Lung (tissue), 12 donors: ENCODE results near the gene PDGFD. TPM values are rescaled to one million over a fixed set of nuclear protein-coding genes. Genes with fewer than 3 reads are reported as not detected.

Experiments
- ATAC-seq: fragments of 200-7000 bp; cut with Tn5 transposase; one replicate; pipeline ENCODE4 v1.9.1; 2020; ENCODE audit warnings: moderate number of reproducible peaks; ENCODE audit not compliant: insufficient read depth, low FRiP score
- DNase-seq, 3 donors: peaks; one replicate each; pipeline ENCODE4 v3.0.0-alpha.2; 2013 to 2017
- H3K27ac ChIP-seq, 2 donors: one replicate each; pipeline ENCODE4 v1.5.1; 2013; ENCODE audit warnings: mild to moderate bottlenecking in 2 of 2, moderate library complexity in 2 of 2, control low read depth in 1 of 2, inconsistent platforms in 1 of 2, low read depth in 1 of 2, low read length in 1 of 2
- H3K27me3 ChIP-seq, 3 donors: one replicate each; pipeline ENCODE4 v1.5.1; 2013; ENCODE audit warnings: low read length in 2 of 3; ENCODE audit not compliant: control insufficient read depth in 3 of 3, insufficient read depth in 3 of 3
- H3K36me3 ChIP-seq, 4 donors: one replicate each; pipeline ENCODE4 v1.5.1; 2013; ENCODE audit warnings: low read length in 4 of 4, mild to moderate bottlenecking in 1 of 4, moderate library complexity in 1 of 4; ENCODE audit not compliant: control insufficient read depth in 4 of 4, insufficient read depth in 4 of 4
- H3K4me1 ChIP-seq, 5 donors: one replicate each; pipeline ENCODE4 v1.5.1; 2013; ENCODE audit warnings: low read length in 5 of 5, mild to moderate bottlenecking in 2 of 5, moderate library complexity in 1 of 5; ENCODE audit not compliant: control insufficient read depth in 5 of 5, insufficient read depth in 5 of 5
- H3K4me3 ChIP-seq: one replicate; pipeline ENCODE4 v1.5.1; 2013; ENCODE audit warnings: mild to moderate bottlenecking, control low read depth, moderate library complexity
- H3K9ac ChIP-seq, 2 donors: one replicate each; pipeline ENCODE4 v1.5.1; 2013; ENCODE audit warnings: low read length in 2 of 2, control low read depth in 1 of 2; ENCODE audit not compliant: insufficient read depth in 1 of 2
- H3K9me3 ChIP-seq, 4 donors: one replicate each; pipeline ENCODE4 v1.5.1; 2013; ENCODE audit warnings: low read length in 3 of 4, mild to moderate bottlenecking in 1 of 4, moderate library complexity in 1 of 4; ENCODE audit not compliant: control insufficient read depth in 4 of 4, insufficient read depth in 3 of 4
- WGBS, 2 donors: extraction: QIAGEN DNeasy Blood & Tissue Kit; methylation state at CpG; one replicate each; pipeline ENCODE4 v1.1.7; 2013; 5-methylcytosine and 5-hydroxymethylcytosine counted together
- polyA plus RNA-seq, 2 donors: library from polyadenylated mRNA; stranded (reverse); fragments of 200-250 nt; gene quantifications; one replicate each; pipeline ENCODE4 v1.2.1, GENCODE V29; 2013
- total RNA-seq, 2 donors: library from RNA; depleted of rRNA in 1 of 2; stranded (reverse); fragments of >200 nt in 1 of 2; gene quantifications; one replicate each; pipeline ENCODE4 v1.2.1, GENCODE V29; 2014 to 2021
- TF ChIP-seq, protein P1 (sequence below): IDR thresholded peaks from 2 replicates; pipeline ENCODE4 v1.5.1; 2012; ENCODE audit warnings: mild to moderate bottlenecking; ENCODE audit errors: control extremely low read depth, extremely low read depth
- donor health status: control.
- donor health status: control.
- donor health status: Bipolar disorder and iron deficiency.
- donor health status: healthy.
- donor health status: DM: yes; HTN: yes; CAD: no.

PDGFD gene
- total and polyA plus RNA-seq, 4 donors = 0.71 to 10.6 (median 1.4) TPM

- 89 to 90% methylated on average over 2 of the region's 2 CpGs for WGBS, 2 donors
- ATAC-seq = no peak
Observed at GRCh38 chr11:104113541-104113940, 50.4 kb downstream of the PDGFD start.

GRCh38 chr11:104106136-104106754, 57.7 kb downstream of the PDGFD start:
- Histone ChIP-seq H3K27me3 (no peaks in the 10 kb centered on the region), H3K27ac (no peak overlapping the region), H3K36me3 (no peaks in the 10 kb centered on the region), H3K4me1 (peaks cover 0 to 10% (median 0%) of the 10 kb centered on the region in 5 donors), H3K4me3 (no peak overlapping the region), H3K9me3 (peaks cover 0 to 2% (median 0%) of the 10 kb centered on the region in 4 donors), H3K9ac (no peak overlapping the region)
- ATAC-seq = no peak
- 84 to 87% methylated on average over 5 of the region's 5 CpGs for WGBS, 2 donors
- DNase-seq = no peak
- TF ChIP-seq, protein P1, sequence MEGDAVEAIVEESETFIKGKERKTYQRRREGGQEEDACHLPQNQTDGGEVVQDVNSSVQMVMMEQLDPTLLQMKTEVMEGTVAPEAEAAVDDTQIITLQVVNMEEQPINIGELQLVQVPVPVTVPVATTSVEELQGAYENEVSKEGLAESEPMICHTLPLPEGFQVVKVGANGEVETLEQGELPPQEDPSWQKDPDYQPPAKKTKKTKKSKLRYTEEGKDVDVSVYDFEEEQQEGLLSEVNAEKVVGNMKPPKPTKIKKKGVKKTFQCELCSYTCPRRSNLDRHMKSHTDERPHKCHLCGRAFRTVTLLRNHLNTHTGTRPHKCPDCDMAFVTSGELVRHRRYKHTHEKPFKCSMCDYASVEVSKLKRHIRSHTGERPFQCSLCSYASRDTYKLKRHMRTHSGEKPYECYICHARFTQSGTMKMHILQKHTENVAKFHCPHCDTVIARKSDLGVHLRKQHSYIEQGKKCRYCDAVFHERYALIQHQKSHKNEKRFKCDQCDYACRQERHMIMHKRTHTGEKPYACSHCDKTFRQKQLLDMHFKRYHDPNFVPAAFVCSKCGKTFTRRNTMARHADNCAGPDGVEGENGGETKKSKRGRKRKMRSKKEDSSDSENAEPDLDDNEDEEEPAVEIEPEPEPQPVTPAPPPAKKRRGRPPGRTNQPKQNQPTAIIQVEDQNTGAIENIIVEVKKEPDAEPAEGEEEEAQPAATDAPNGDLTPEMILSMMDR = no peak

More at GRCh38 chr11:104113541-104113940, 50.4 kb downstream of the PDGFD start:
- Histone ChIP-seq H3K27ac (no peak overlapping the region), H3K9ac (no peak overlapping the region), H3K36me3 (no peaks in the 10 kb centered on the region), H3K27me3 (no peaks in the 10 kb centered on the region), H3K9me3 (peaks cover 0 to 6% (median under 1%) of the 10 kb centered on the region in 4 donors), H3K4me3 (no peak overlapping the region), H3K4me1 (peaks cover 0 to 2% (median 0%) of the 10 kb centered on the region in 5 donors)
- TF ChIP-seq, protein P1 = no peak
- no peak for DNase-seq

DNA sequence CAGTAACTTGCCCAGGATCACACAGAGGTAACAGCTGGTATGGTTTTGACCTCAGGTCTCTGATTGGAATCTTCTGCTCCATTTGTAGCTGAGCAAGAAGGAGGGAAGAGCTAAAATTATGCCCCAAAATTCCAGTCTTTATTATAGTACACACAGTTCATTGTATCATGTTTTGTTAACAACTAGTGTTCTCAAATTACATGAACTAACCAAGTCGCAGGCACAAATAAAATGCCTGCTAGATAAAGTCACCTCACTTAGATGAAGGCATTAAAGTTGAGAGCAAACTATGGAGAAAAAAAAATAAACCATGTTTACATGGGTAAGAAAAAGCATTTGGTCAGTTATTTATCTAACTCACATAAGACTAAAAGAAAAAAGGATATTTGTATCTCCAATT, 58.8 kb downstream of the PDGFD start:
- H3K9me3 ChIP-seq = no peaks in the 10 kb centered on the region
- H3K4me1 ChIP-seq = peaks cover 0 to 10% (median 0%) of the 10 kb centered on the region in 5 donors
- no peaks in the 10 kb centered on the region for H3K27me3 ChIP-seq
- DNase-seq = no peak
- TF ChIP-seq, protein P1 = no peak
- no peaks in the 10 kb centered on the region for H3K36me3 ChIP-seq
- no peak for ATAC-seq
- no peak overlapping the region for H3K9ac ChIP-seq
- H3K4me3 ChIP-seq = no peak overlapping the region
- H3K27ac ChIP-seq = no peak overlapping the region
- WGBS, 2 donors = 71 to 83% methylated on average over 1 of the region's 1 CpG
